PC-9 (cell line): Measurements from ENCODE around the gene KCNE1. TPM values are rescaled to one million over a fixed set of nuclear protein-coding genes. Genes with fewer than 3 reads are reported as not detected.

Experiments used
- BruUV-seq: library from RNA; stranded (reverse); fragments of 400-500 nt; replicated peaks from 2 replicates; lab custom pipeline; 2021; lab: Mats Ljungman, UMichigan
- CTCF ChIA-PET: fragments of 300-600 bp; sonication (Branson Sonifier 250); formaldehyde crosslinking; loops from one replicate; lab custom pipeline; 2022; ENCODE audit warnings: antibody characterized with exemption; lab: Charles Lee
- POLR2A ChIA-PET: fragments of 300-600 bp; sonication (Branson Sonifier 250); formaldehyde crosslinking; loops from one replicate; lab custom pipeline; 2022; ENCODE audit warnings: antibody characterized with exemption; ENCODE audit not compliant: unreplicated experiment; lab: Charles Lee
- DNase-seq, 2 experiments: peaks; one replicate each; pipeline versions ENCODE4 v3.0.0 to v3.0.0-alpha.2; 2015 to 2022; ENCODE audit warnings: mixed read lengths in 1 of 2
- H2AFZ ChIP-seq: fragments of 200-600 bp; sonication (generic); 2 replicates; pipeline ENCODE4 v1.8.1; 2017; ENCODE audit warnings: antibody characterized with exemption
- H3F3A ChIP-seq: fragments of 200-600 bp; sonication (generic); 2 replicates; pipeline ENCODE4 v1.8.1; 2017; ENCODE audit warnings: antibody characterized with exemption, mild to moderate bottlenecking, low read depth; ENCODE audit not compliant: insufficient read depth
- H3K27ac ChIP-seq: fragments of 200-600 bp; sonication (generic); 2 replicates; pipeline ENCODE4 v1.6.1; 2016; ENCODE audit warnings: mixed run types
- H3K27me3 ChIP-seq: fragments of 200-600 bp; sonication (generic); 2 replicates; pipeline ENCODE4 v1.6.1; 2016; ENCODE audit warnings: low read depth, mixed run types; ENCODE audit not compliant: insufficient read depth
- H3K36me3 ChIP-seq: fragments of 200-600 bp; sonication (generic); 2 replicates; pipeline ENCODE4 v1.6.1; 2016; ENCODE audit warnings: low read depth, mixed run types
- H3K4me1 ChIP-seq: fragments of 200-600 bp; sonication (generic); replicated peaks from 2 replicates; pipeline ENCODE4 v1.6.1; 2016; ENCODE audit warnings: mixed run types; ENCODE audit not compliant: insufficient read depth
- H3K4me2 ChIP-seq: fragments of 200-600 bp; sonication (generic); 2 replicates; pipeline ENCODE4 v1.6.1; 2017; ENCODE audit warnings: mixed run types
- H3K4me3 ChIP-seq: fragments of 200-600 bp; sonication (generic); 2 replicates; pipeline ENCODE4 v1.6.1; 2016; ENCODE audit warnings: mixed run types
- H3K79me2 ChIP-seq: fragments of 200-600 bp; sonication (generic); 2 replicates; pipeline ENCODE4 v1.6.1; 2017; ENCODE audit warnings: low read depth, mixed run types
- H3K9me2 ChIP-seq: fragments of 200-600 bp; sonication (generic); 2 replicates; pipeline ENCODE4 v1.8.1; 2017; ENCODE audit warnings: mild to moderate bottlenecking; ENCODE audit not compliant: insufficient read depth
- H3K9me3 ChIP-seq: fragments of 200-600 bp; sonication (generic); 2 replicates; pipeline ENCODE4 v1.8.1; 2016; ENCODE audit warnings: low read depth; ENCODE audit not compliant: insufficient read depth
- H4K20me1 ChIP-seq: fragments of 200-600 bp; sonication (generic); 2 replicates; pipeline ENCODE4 v1.8.1; 2017; ENCODE audit not compliant: insufficient read depth
- CTCF ChIP-seq: fragments of 200-600 bp; sonication (generic); conservative IDR thresholded peaks from 2 replicates; pipeline ENCODE4 v1.6.1; 2017; ENCODE audit warnings: mixed run types, antibody characterized with exemption, mild to moderate bottlenecking, moderate library complexity
- EZH2 ChIP-seq: fragments of 200-600 bp; sonication (generic); IDR thresholded peaks from 2 replicates; pipeline ENCODE4 v1.8.0; 2017; ENCODE audit warnings: antibody characterized with exemption, low read depth
- intact Hi-C: fragments of 100-400 bp; cut with micrococcal nuclease; formaldehyde crosslinking; loops from one replicate; pipeline ENCODE4 v1.10.0; 2022; ENCODE audit not compliant: unreplicated experiment
- total RNA-seq: library from RNA; stranded (reverse); gene quantifications from 2 replicates; pipeline ENCODE4 v1.2.3, GENCODE V29; 2021

KCNE1 gene
- total RNA-seq, 1 experiment from 2014 or later = 0.31 TPM

GRCh38 chr21:34526618-34527290 lies 14.7 kb upstream of the KCNE1 start:
- BruUV-seq = no TSS peak
- Histone ChIP-seq H3K9me3 (no peaks in the 10 kb centered on the region), H3K36me3 (no peaks in the 10 kb centered on the region; the same call in 1 of the 2 replicates), H3K27me3 (no peaks in the 10 kb centered on the region), H3K4me2 (peak overlapping the region; percentile 88), H4K20me1 (no peaks in the 10 kb centered on the region), H3K79me2 (peaks cover 12% of the 10 kb centered on the region), H3K4me3 (peak overlapping the region; percentile 70), H3K9me2 (no peaks in the 10 kb centered on the region), H3K27ac (peak overlapping the region; percentile 92), H3F3A (peaks cover 8% of the 10 kb centered on the region; the same call in 1 of the 2 replicates), H3K4me1 (peaks cover 23% of the 10 kb centered on the region), H2AFZ (peak overlapping the region; percentile 63)
- no peak for TF ChIP-seq CTCF
- TF ChIP-seq EZH2 = no peak
- intact Hi-C loops = loop anchor here (1.0 kb wide), 1 partner anchor 19 kb away; no protein-coding TSS in a partner anchor
- POLR2A ChIA-PET = interaction anchor here (0.6 to 0.7 kb wide), 3 partner anchors 15 to 53 kb away, joined by 3 to 4 read pairs (median 3); no protein-coding TSS in a partner anchor
- CTCF ChIA-PET = interaction anchor here (1.6 kb wide), 2 partner anchors 17 to 76 kb away, joined by 3 to 5 read pairs; no protein-coding TSS in a partner anchor
- DNase-seq = peak; percentile 71 to 96

GRCh38 chr21:34526241-34526617 lies 14.2 kb upstream of the KCNE1 start:
- TF ChIP-seq EZH2 (no peak), CTCF (no peak)

GRCh38 chr21:34524646-34525601 lies 12.9 kb upstream of the KCNE1 start:
- CTCF ChIA-PET = interaction anchor here (1.6 kb wide), 1 partner anchor 78 kb away, joined by 3 read pairs; no protein-coding TSS in a partner anchor
- Histone ChIP-seq H3K4me2 (peak overlapping the region; percentile 88), H3K27ac (peak overlapping the region; percentile 92; the same call in 1 of the 2 replicates), H3F3A (peaks cover 8% of the 10 kb centered on the region; the same call in 1 of the 2 replicates), H2AFZ (no peak overlapping the region), H3K27me3 (no peaks in the 10 kb centered on the region), H3K79me2 (peaks cover 12% of the 10 kb centered on the region), H3K9me3 (no peaks in the 10 kb centered on the region), H3K4me1 (peaks cover 23% of the 10 kb centered on the region), H3K4me3 (peak overlapping the region; percentile 70; the same call in 1 of the 2 replicates), H3K9me2 (no peaks in the 10 kb centered on the region), H4K20me1 (no peaks in the 10 kb centered on the region), H3K36me3 (no peaks in the 10 kb centered on the region; the same call in 1 of the 2 replicates)
- DNase-seq = no peak
- POLR2A ChIA-PET = no interaction called here
- TF ChIP-seq EZH2 (no peak), CTCF (no peak)
- intact Hi-C loops = no loop called here
- BruUV-seq = no TSS peak

More at GRCh38 chr21:34526241-34526617, 14.2 kb upstream of the KCNE1 start:
- Histone ChIP-seq H3K4me1 (peaks cover 23% of the 10 kb centered on the region), H3K36me3 (no peaks in the 10 kb centered on the region; the same call in 1 of the 2 replicates), H3K9me3 (no peaks in the 10 kb centered on the region), H2AFZ (peak overlapping the region; percentile 63), H3K27me3 (no peaks in the 10 kb centered on the region), H3F3A (peaks cover 8% of the 10 kb centered on the region; the same call in 1 of the 2 replicates), H3K4me2 (peak overlapping the region; percentile 88), H3K9me2 (no peaks in the 10 kb centered on the region), H4K20me1 (no peaks in the 10 kb centered on the region), H3K4me3 (peak overlapping the region; percentile 70), H3K27ac (peak overlapping the region; percentile 92), H3K79me2 (peaks cover 12% of the 10 kb centered on the region)
- ChIA-PET POLR2A (no interaction called here), CTCF (interaction anchor here (1.6 kb wide), 2 partner anchors 18 to 77 kb away, joined by 3 to 5 read pairs; no protein-coding TSS in a partner anchor)
- intact Hi-C loops = loop anchor here (1.0 kb wide), 1 partner anchor 19 kb away; no protein-coding TSS in a partner anchor
- BruUV-seq = TSS peak; percentile 95
- DNase-seq = no peak
